Left ventricle myocardium inferior (tissue), 1 donor: ENCODE data around the gene TSC22D1. TPM values are rescaled to one million over a fixed set of nuclear protein-coding genes. Genes with fewer than 3 reads are reported as not detected.

Experiments
- DNase-seq: peaks from one replicate; pipeline ENCODE4 v3.0.0-alpha.2; 2020
- H3K27ac ChIP-seq: fragments of 200-600 bp; replicated peaks from 2 replicates; pipeline ENCODE4 v1.8.0; 2021
- H3K27me3 ChIP-seq: fragments of 200-600 bp; 2 replicates; pipeline ENCODE4 v1.8.0; 2021; ENCODE audit warnings: low read depth
- H3K36me3 ChIP-seq: fragments of 200-600 bp; 2 replicates; pipeline ENCODE4 v1.8.0; 2021
- H3K4me1 ChIP-seq: fragments of 200-600 bp; 2 replicates; pipeline ENCODE4 v1.8.0; 2021
- H3K4me3 ChIP-seq: fragments of 200-600 bp; 2 replicates; pipeline ENCODE4 v1.8.0; 2021; ENCODE audit warnings: mild to moderate bottlenecking, moderate library complexity
- H3K9me3 ChIP-seq: fragments of 200-600 bp; replicated peaks from 2 replicates; pipeline ENCODE4 v1.8.0; 2021
- intact Hi-C: fragments of 100-400 bp; cut with micrococcal nuclease; formaldehyde crosslinking; loops from one replicate; pipeline ENCODE4 v1.11.0; 2022
- long read RNA-seq: library from polyadenylated mRNA; unstranded; transcript quantifications from one replicate; pipeline ENCODE4 v2.0.0, GENCODE V29; 2021
- total RNA-seq: library from RNA; stranded (reverse); fragmentation: NEBNext Ultra II Directional; extraction: Animal tissue kit (Norgen Biotek cat#: 25700); gene quantifications from one replicate; pipeline ENCODE4 v1.2.1, GENCODE V29; 2021
- TF ChIP-seq, protein P1 (sequence below): fragments of 200-600 bp; IDR thresholded peaks from 2 replicates; pipeline ENCODE4 v1.8.0; 2021; ENCODE audit warnings: antibody characterized with exemption, mild to moderate bottlenecking, borderline replicate concordance
- donor health status: DM: no; HTN: yes; CAD: no; lungs with severe emphysema.

Gene TSC22D1
- 158 TPM for total RNA-seq
- long read RNA-seq, full-length matches to known transcripts: 421 of 436 reads
- long read RNA-seq, partial matches to known transcripts: 3 of 436 reads
- long read RNA-seq, other reads (novel, unspliced or antisense): 12 of 436 reads

- peaks cover 72% of the 10 kb centered on the region for H3K4me1 ChIP-seq
- intact Hi-C loops: loop anchor here (10.0 kb wide), 1 partner anchor 91 kb away; no protein-coding TSS in a partner anchor
- DNase-seq: peak; percentile 42
Observed at GRCh38 chr13:44575741-44576350, at the start of gene TSC22D1. Gene TSC22D1, minus strand, starts transcription at chr13:44576330. Its CDS starts 256 bp downstream, at chr13:44576074.

DNA sequence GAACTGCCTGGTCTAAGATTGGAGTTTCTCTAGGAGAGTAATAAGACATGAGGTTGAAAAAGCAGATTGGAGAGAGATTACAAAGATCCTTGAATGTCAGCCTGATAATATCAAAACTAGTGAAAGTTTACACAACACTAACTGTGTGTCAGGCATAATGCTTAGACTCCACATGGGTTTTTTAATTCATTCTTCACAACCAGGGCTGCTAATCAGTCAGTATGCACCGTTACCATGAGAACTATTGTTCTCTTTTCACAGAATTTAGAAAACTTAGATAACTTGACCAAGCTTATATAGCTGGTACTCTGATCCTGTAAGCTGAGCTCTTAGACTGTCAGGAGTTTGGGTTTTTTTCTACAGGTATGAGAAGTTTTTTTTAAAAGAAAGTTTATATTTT, 46.6 kb upstream of the TSC22D1 start:
- intact Hi-C loops: no loop called here
- Histone ChIP-seq H3K36me3 (no peaks in the 10 kb centered on the region), H3K4me1 (peaks cover 9% of the 10 kb centered on the region), H3K9me3 (no peaks in the 10 kb centered on the region), H3K27ac (no peak overlapping the region), H3K4me3 (no peak overlapping the region), H3K27me3 (no peaks in the 10 kb centered on the region)
- no peak for DNase-seq
- TF ChIP-seq, protein P1, sequence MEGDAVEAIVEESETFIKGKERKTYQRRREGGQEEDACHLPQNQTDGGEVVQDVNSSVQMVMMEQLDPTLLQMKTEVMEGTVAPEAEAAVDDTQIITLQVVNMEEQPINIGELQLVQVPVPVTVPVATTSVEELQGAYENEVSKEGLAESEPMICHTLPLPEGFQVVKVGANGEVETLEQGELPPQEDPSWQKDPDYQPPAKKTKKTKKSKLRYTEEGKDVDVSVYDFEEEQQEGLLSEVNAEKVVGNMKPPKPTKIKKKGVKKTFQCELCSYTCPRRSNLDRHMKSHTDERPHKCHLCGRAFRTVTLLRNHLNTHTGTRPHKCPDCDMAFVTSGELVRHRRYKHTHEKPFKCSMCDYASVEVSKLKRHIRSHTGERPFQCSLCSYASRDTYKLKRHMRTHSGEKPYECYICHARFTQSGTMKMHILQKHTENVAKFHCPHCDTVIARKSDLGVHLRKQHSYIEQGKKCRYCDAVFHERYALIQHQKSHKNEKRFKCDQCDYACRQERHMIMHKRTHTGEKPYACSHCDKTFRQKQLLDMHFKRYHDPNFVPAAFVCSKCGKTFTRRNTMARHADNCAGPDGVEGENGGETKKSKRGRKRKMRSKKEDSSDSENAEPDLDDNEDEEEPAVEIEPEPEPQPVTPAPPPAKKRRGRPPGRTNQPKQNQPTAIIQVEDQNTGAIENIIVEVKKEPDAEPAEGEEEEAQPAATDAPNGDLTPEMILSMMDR: no peak

More at GRCh38 chr13:44575741-44576350, at the start of gene TSC22D1:
- Histone ChIP-seq H3K4me3 (peak within 1 kb of the TSS; percentile 95), H3K36me3 (no peaks in the 10 kb centered on the region), H3K9me3 (no peaks in the 10 kb centered on the region), H3K27ac (peak within 1 kb of the TSS; percentile 98), H3K27me3 (no peaks in the 10 kb centered on the region)
- TF ChIP-seq, protein P1: no peak

DNA sequence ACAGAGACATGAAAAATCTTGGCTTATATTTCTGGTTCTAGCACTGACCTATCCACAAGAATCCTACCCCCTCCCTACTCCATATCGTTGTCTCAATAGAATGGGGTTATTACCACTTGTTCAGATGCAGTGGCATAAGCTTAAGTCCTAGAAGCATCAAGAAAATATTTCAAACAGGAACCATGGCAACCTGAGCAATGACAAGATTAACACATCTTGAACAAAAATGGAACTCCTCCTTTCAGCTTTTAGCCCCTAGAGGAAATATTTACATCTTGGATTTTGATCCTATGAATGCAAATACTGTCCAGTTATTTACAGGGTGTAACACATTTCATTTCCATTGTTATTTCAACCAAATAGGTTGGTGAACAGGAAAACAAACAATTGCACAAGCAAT, 46.1 kb upstream of the TSC22D1 start:
- Histone ChIP-seq H3K27ac (no peak overlapping the region), H3K9me3 (no peaks in the 10 kb centered on the region), H3K27me3 (no peaks in the 10 kb centered on the region), H3K36me3 (no peaks in the 10 kb centered on the region), H3K4me3 (no peak overlapping the region), H3K4me1 (peaks cover 9% of the 10 kb centered on the region)
- no peak for DNase-seq
- intact Hi-C loops: no loop called here
- TF ChIP-seq, protein P1: no peak

- no peak overlapping the region for H3K27ac ChIP-seq
- DNase-seq: no peak
- H3K9me3 ChIP-seq: no peaks in the 10 kb centered on the region
- H3K4me1 ChIP-seq: peaks cover 9% of the 10 kb centered on the region
- H3K36me3 ChIP-seq: no peaks in the 10 kb centered on the region
- TF ChIP-seq, protein P1: no peak
- intact Hi-C loops: no loop called here
- no peaks in the 10 kb centered on the region for H3K27me3 ChIP-seq
- H3K4me3 ChIP-seq: no peak overlapping the region
Observed at GRCh38 chr13:44620057-44620456, 43.9 kb upstream of the TSC22D1 start.

DNA sequence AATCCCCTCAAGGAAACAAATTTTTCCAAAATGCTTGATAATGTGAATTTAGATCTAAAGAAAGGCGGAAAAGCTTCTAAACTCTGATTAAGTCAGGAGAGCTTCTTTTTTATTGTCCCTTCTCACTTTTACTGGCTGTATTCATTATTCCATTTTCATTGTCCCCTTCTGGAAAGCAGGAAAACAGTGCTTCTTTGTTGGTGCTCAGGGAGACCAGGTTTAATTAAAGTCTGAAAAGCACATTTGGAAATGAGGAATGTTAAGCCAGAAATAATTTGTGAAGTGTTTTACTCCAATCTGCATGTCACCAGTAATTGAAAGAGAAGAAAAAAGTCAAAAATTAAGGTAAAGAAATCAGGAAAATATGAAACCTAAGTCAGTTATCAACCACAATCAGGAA, 43.5 kb upstream of the TSC22D1 start:
- TF ChIP-seq, protein P1: no peak
- Histone ChIP-seq H3K27me3 (no peaks in the 10 kb centered on the region), H3K36me3 (no peaks in the 10 kb centered on the region), H3K9me3 (no peaks in the 10 kb centered on the region), H3K4me3 (no peak overlapping the region), H3K27ac (no peak overlapping the region), H3K4me1 (peaks cover 9% of the 10 kb centered on the region)
- intact Hi-C loops: no loop called here
- no peak for DNase-seq
